GF-D8 (cell line): ENCODE measurements around the gene TCAP.
A peak's percentile ranks its signal among the peaks of the same experiment; 100 is the strongest.

ENCODE experiments used
- DNase-seq: peaks from one replicate; lab custom pipeline; 2025; lab: John Stamatoyannopoulos, UW

Gene TCAP

GRCh38 chr17:39667262-39667944, 2.3 kb downstream of the TCAP start:
- DNase-seq, result no peak

- DNase-seq, result no peak
These were observed 3.1 kb downstream of the TCAP start, which contains the start of gene PNMT for GRCh38 chr17:39667945-39668924. PNMT (plus strand) TSS chr17:39668453; CDS start chr17:39668476, 23 bp downstream.

- DNase-seq, result no peak
These were observed 5.0 kb downstream of the TCAP start for GRCh38 chr17:39669897-39670735.

- DNase-seq, result no peak
These were observed 5.6 kb downstream of the TCAP start for GRCh38 chr17:39670746-39671145.

GRCh38 chr17:39671651-39672521, 6.7 kb downstream of the TCAP start:
- DNase-seq, result no peak

- no peak for DNase-seq
These were observed 7.6 kb downstream of the TCAP start for GRCh38 chr17:39672522-39673334.

- DNase-seq, result no peak
These were observed 8.4 kb downstream of the TCAP start for GRCh38 chr17:39673335-39674081.

- DNase-seq, result no peak
These were observed 9.0 kb downstream of the TCAP start for GRCh38 chr17:39674179-39674578.

- peak; percentile 40 for DNase-seq
These were observed 9.7 kb downstream of the TCAP start for GRCh38 chr17:39674702-39675389.

GRCh38 chr17:39675390-39676082, 10.4 kb downstream of the TCAP start:
- no peak for DNase-seq

GRCh38 chr17:39676198-39676819, 11.2 kb downstream of the TCAP start:
- DNase-seq, result peak; percentile 71

GRCh38 chr17:39677072-39677471, 11.9 kb downstream of the TCAP start:
- DNase-seq, result no peak

GRCh38 chr17:39677542-39678339, 12.6 kb downstream of the TCAP start:
- DNase-seq, result no peak

GRCh38 chr17:39678340-39679116, 13.4 kb downstream of the TCAP start:
- DNase-seq, result no peak

- peak; percentile 61 for DNase-seq
These were observed 14.5 kb downstream of the TCAP start for GRCh38 chr17:39679521-39680192.
